SK-N-MC (cell line): ENCODE results near the gene SPC25.

Experiments used
- EZH2 ChIP-seq: fragments of 200-600 bp; sonication (generic); IDR thresholded peaks from one replicate; pipeline ENCODE4 v1.6.1; 2017; ENCODE audit warnings: antibody characterized with exemption
- FOXP2 ChIP-seq: optimal IDR thresholded peaks from 2 replicates; pipeline ENCODE3; 2011; ENCODE audit warnings: mild to moderate bottlenecking, moderate library complexity; ENCODE audit not compliant: insufficient read depth; ENCODE audit errors: extremely low read length, control extremely low read depth
- POLR2AphosphoS5 ChIP-seq: IDR thresholded peaks from 2 replicates; pipeline ENCODE4 v1.6.1; 2012; ENCODE audit warnings: mild to moderate bottlenecking, low read depth, low read length, borderline replicate concordance

DNA sequence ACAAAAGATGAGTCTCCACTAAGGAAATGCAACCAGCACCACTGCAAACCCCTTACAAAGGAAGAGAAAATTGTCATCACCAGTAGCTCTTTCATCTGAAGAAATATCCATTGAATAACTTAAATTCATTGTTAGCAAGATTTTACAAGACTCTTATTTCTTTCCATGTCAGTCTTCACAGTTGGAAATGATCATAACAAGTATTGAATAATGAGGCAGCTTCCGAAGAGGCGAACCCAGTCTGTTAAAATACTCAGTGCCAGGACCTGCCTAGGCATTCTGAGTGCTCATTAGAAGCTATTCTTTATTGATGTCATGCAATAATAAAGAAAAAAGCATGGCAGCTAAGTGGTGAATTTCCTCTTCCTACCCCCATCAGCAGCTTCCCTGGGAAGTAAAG, 54.3 kb downstream of the SPC25 start:
- TF ChIP-seq EZH2 (no peak), POLR2AphosphoS5 (no peak), FOXP2 (no peak)
